Body of pancreas (tissue), 4 donors: Measurements from ENCODE around the gene NUDT1.

Source experiments
- CTCF ChIP-seq, 7 experiments: fragments of 450-650 bp in 4 of 7; fragments of 200-600 bp in 3 of 7; sonication (generic) in 3 of 7; IDR thresholded peaks; one replicate each; pipeline ENCODE4 v1.5.1; 2016 to 2019; ENCODE audit warnings: antibody characterized with exemption in 7 of 7
- POLR2A ChIP-seq, 3 donors: fragments of 450-650 bp; IDR thresholded peaks; one replicate each; pipeline ENCODE4 v1.6.1; 2016; ENCODE audit warnings: antibody characterized with exemption in 3 of 3, mild to moderate bottlenecking in 2 of 3

DNA sequence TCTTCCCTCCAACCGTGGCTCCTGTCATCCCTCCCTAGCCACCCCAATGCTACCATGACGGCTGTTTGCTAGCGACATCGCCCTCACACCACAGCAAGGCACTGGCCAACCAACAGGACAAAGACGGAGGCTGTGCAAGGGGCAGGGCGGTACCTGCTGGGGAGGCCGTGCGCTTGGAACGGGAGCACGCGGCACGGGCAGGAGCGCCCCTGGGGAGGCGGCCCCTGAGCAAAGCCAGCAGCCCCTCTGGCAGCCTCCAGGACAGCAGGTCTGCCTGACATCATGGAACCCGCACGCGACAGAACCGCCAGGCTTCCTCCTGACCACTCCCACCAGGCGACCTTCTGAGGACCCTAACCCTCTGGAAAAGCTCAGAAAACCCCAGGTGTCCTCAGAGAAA is 22.0 kb upstream of the NUDT1 start:
- TF ChIP-seq POLR2A (IDR thresholded peaks at IDR 0.05): no peak
- TF ChIP-seq CTCF (IDR thresholded peaks at IDR 0.05): no peak
